Endothelial cell of umbilical vein (primary cell): Measurements from ENCODE around the gene MBD5. TPM values are rescaled to one million over a fixed set of nuclear protein-coding genes. Genes with fewer than 3 reads are reported as not detected.

Experiments used
- BruUV-seq: library from RNA; stranded (reverse); fragments of 400-500 nt; replicated peaks from 2 replicates; lab custom pipeline; 2021; lab: Mats Ljungman, UMichigan
- CTCF ChIA-PET: fragments of 300-600, 350-600 bp; sonication (Branson Sonifier 250); formaldehyde crosslinking; loops from one replicate; lab custom pipeline; 2021; ENCODE audit warnings: antibody characterized with exemption, inconsistent platforms; lab: Charles Lee
- POLR2A ChIA-PET: fragments of 300-600, 350-600 bp; sonication (Branson Sonifier 250); formaldehyde crosslinking; loops from one replicate; lab custom pipeline; 2021; ENCODE audit warnings: antibody characterized with exemption, inconsistent platforms; lab: Charles Lee
- DNase-seq: peaks from one replicate; pipeline ENCODE4 v3.0.0-alpha.2; 2011; ENCODE audit warnings: low read depth, low spot score
- FAIRE-seq: peaks from 2 replicates; lab custom pipeline; 2011; peaks lifted over from hg19 to GRCh38; lab: Jason Lieb, UNC
- H2AFZ ChIP-seq: 2 replicates; pipeline ENCODE4 v1.6.0; 2012; ENCODE audit warnings: low read depth, low read length, control low read depth, inconsistent platforms
- H3K27ac ChIP-seq: 2 replicates; pipeline ENCODE4 v1.5.1; 2011; ENCODE audit warnings: low read depth, mild to moderate bottlenecking, control low read depth, low read length, moderate library complexity; ENCODE audit not compliant: insufficient read depth
- H3K27me3 ChIP-seq, 2 experiments: 2 replicates each; pipeline versions ENCODE4 v1.6.0 to v1.6.1; 2011; ENCODE audit warnings: low read length in 2 of 2, mixed read lengths in 1 of 2; ENCODE audit not compliant: control insufficient read depth in 2 of 2, insufficient read depth in 2 of 2
- H3K36me3 ChIP-seq, 2 experiments: 2 replicates in 1 of 2; 3 replicates in 1 of 2; pipeline ENCODE4 v1.5.1; 2011; ENCODE audit warnings: low read length in 2 of 2, mild to moderate bottlenecking in 1 of 2, moderate library complexity in 1 of 2; ENCODE audit not compliant: control insufficient read depth in 2 of 2, insufficient read depth in 2 of 2; ENCODE audit errors: extremely low read depth in 1 of 2
- H3K4me1 ChIP-seq: 3 replicates; pipeline ENCODE4 v1.5.1; 2011; ENCODE audit warnings: mild to moderate bottlenecking, low read length; ENCODE audit not compliant: control insufficient read depth, insufficient read depth; ENCODE audit errors: extremely low read depth
- H3K4me2 ChIP-seq: 2 replicates; pipeline ENCODE4 v1.6.1; 2011; ENCODE audit warnings: low read length, control low read depth, mixed read lengths; ENCODE audit not compliant: insufficient read depth
- H3K4me3 ChIP-seq, 3 experiments: fragments of 200-600 bp in 1 of 3; sonication (generic), shearing (Covaris generic) in 1 of 3; replicated peaks in 1 of 3; 2 replicates each; pipeline ENCODE4 v1.5.1; 2011 to 2016; ENCODE audit warnings: control low read depth in 3 of 3, low read length in 3 of 3, mild to moderate bottlenecking in 2 of 3, inconsistent platforms in 1 of 3, low read depth in 1 of 3, moderate library complexity in 1 of 3; ENCODE audit not compliant: insufficient read depth in 1 of 3
- H3K79me2 ChIP-seq: 2 replicates; pipeline ENCODE4 v1.6.0; 2012; ENCODE audit warnings: low read length, inconsistent platforms; ENCODE audit not compliant: control insufficient read depth, insufficient read depth
- H3K9ac ChIP-seq: replicated peaks from 2 replicates; pipeline ENCODE3; 2011; ENCODE audit warnings: low read length, control low read depth; ENCODE audit not compliant: insufficient read depth; ENCODE audit errors: extremely low read depth
- H3K9me1 ChIP-seq: replicated peaks from 3 replicates; pipeline ENCODE4 v1.6.0; 2011; ENCODE audit warnings: mild to moderate bottlenecking, low read length; ENCODE audit not compliant: control insufficient read depth, insufficient read depth; ENCODE audit errors: extremely low read depth
- H3K9me3 ChIP-seq: replicated peaks from 2 replicates; pipeline ENCODE4 v1.5.1; 2012; ENCODE audit warnings: low read length, inconsistent platforms; ENCODE audit not compliant: control insufficient read depth, insufficient read depth
- H4K20me1 ChIP-seq: replicated peaks from 2 replicates; pipeline ENCODE3; 2011; ENCODE audit warnings: mild to moderate bottlenecking, low read length; ENCODE audit not compliant: control insufficient read depth, insufficient read depth; ENCODE audit errors: extremely low read depth
- EZH2 ChIP-seq: IDR thresholded peaks from 2 replicates; pipeline ENCODE4 v1.6.1; 2012; ENCODE audit warnings: borderline replicate concordance, low read depth, mild to moderate bottlenecking, moderate library complexity, low read length, inconsistent platforms; ENCODE audit not compliant: severe bottlenecking
- FOS ChIP-seq: IDR thresholded peaks from 2 replicates; pipeline ENCODE4 v1.6.1; 2011; ENCODE audit warnings: mild to moderate bottlenecking, low read length, moderate library complexity, borderline replicate concordance; ENCODE audit not compliant: insufficient read depth
- GATA2 ChIP-seq: IDR thresholded peaks from 2 replicates; pipeline ENCODE4 v1.7.0; 2011; ENCODE audit warnings: low read depth, mild to moderate bottlenecking, moderate library complexity, mixed read lengths, low read length; ENCODE audit not compliant: insufficient read length, insufficient read depth
- JUN ChIP-seq: IDR thresholded peaks from 2 replicates; pipeline ENCODE4 v1.6.1; 2011; ENCODE audit warnings: borderline replicate concordance, low read depth; ENCODE audit not compliant: insufficient read length, insufficient read depth
- MYC ChIP-seq: IDR thresholded peaks from one replicate; pipeline ENCODE4 v1.6.1; 2011; ENCODE audit warnings: mild to moderate bottlenecking, low read depth, low read length
- POLR2A ChIP-seq: IDR thresholded peaks from 2 replicates; pipeline ENCODE4 v1.6.1; 2012; ENCODE audit warnings: low read depth, mild to moderate bottlenecking, control low read depth, low read length
- POLR2AphosphoS5 ChIP-seq: IDR thresholded peaks from 2 replicates; pipeline ENCODE4 v1.6.1; 2012; ENCODE audit warnings: low read depth, mild to moderate bottlenecking, control low read depth, low read length, moderate library complexity; ENCODE audit not compliant: insufficient read depth
- dilution Hi-C: fragments of 300-500 bp; cut with MboI; formaldehyde crosslinking; loops from one replicate; pipeline ENCODE4 v1.15.0; 2019; ENCODE audit warnings: low sequenced_read_pairs; ENCODE audit not compliant: extremely low pct_ligation_motif_present
- intact Hi-C: fragments of 100-400 bp; cut with micrococcal nuclease; formaldehyde crosslinking; loops from one replicate; pipeline ENCODE4 v1.10.0; 2022
- polyA plus RNA-seq, 4 experiments: library from polyadenylated mRNA; depleted of rRNA in 3 of 4; stranded (reverse) in 3 of 4; unstranded in 1 of 4; fragments of >200 nt; gene quantifications; 2 replicates each; pipeline versions ENCODE4 v1.2.1 to v1.2.3, GENCODE V29; 2011 to 2012; ENCODE audit warnings: missing spikeins in 1 of 4
- total RNA-seq: library from RNA; stranded (reverse); gene quantifications from 2 replicates; pipeline ENCODE4 v1.2.3, GENCODE V29; 2021
- TF ChIP-seq, protein P1 (sequence below): IDR thresholded peaks from 2 replicates; pipeline ENCODE4 v1.6.1; 2011; ENCODE audit not compliant: insufficient read depth, insufficient read length
- TF ChIP-seq, protein P2 (sequence below), 2 donors: IDR thresholded peaks; 1 replicate in 1 of 2; 2 replicates in 1 of 2; pipeline ENCODE4 v1.5.1; 2011; ENCODE audit warnings: low read length in 2 of 2, mild to moderate bottlenecking in 2 of 2, moderate library complexity in 2 of 2, control low read depth in 1 of 2, inconsistent platforms in 1 of 2, low read depth in 1 of 2; ENCODE audit not compliant: insufficient read depth in 1 of 2; ENCODE audit errors: extremely low read depth in 1 of 2

MBD5 gene
- total and polyA plus RNA-seq, 2 donors (not counting 3 experiments of a cell fraction or from before 2014, with no cell fraction given) = 11.3 to 37.0 TPM

DNA sequence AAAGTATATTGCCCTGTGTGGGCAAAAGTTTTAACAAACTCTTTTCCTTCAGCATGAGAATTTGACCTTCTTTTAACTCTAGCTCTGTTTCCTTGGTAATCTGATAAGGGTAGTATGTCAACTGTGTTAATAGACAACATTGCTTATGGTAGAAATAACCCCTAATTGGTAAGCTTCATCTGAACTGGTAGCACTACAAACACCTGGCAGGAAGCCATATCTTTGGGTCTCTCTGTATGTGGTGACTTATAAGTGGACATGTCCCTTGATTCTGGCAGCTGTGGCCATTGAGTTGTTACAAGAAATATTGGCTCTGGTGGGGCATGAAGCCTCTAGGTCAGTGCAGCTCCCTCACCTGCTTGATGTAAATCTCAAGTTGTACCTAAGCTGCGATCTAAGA lies 46.9 kb downstream of the MBD5 start:
- Histone ChIP-seq H2AFZ (no peak overlapping the region), H3K4me1 (no peaks in the 10 kb centered on the region), H3K27ac (no peak overlapping the region), H3K4me2 (no peak overlapping the region), H3K9me1 (no peaks in the 10 kb centered on the region), H3K36me3 (no peaks in the 10 kb centered on the region), H3K9me3 (no peaks in the 10 kb centered on the region), H4K20me1 (no peaks in the 10 kb centered on the region), H3K79me2 (no peaks in the 10 kb centered on the region), H3K27me3 (no peaks in the 10 kb centered on the region), H3K4me3 (no peak overlapping the region), H3K9ac (no peak overlapping the region)
- ChIA-PET POLR2A (no interaction called here), CTCF (interaction anchor here (1.3 to 1.4 kb wide), 2 partner anchors 922 to 949 kb away, joined by 3 read pairs; no protein-coding TSS in a partner anchor)
- TF ChIP-seq, protein P1, sequence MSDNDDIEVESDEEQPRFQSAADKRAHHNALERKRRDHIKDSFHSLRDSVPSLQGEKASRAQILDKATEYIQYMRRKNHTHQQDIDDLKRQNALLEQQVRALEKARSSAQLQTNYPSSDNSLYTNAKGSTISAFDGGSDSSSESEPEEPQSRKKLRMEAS = no peak
- no peak for TF ChIP-seq JUN
- TF ChIP-seq GATA2 = no peak
- TF ChIP-seq MYC = no peak
- TF ChIP-seq POLR2A = no peak
- TF ChIP-seq, protein P2, sequence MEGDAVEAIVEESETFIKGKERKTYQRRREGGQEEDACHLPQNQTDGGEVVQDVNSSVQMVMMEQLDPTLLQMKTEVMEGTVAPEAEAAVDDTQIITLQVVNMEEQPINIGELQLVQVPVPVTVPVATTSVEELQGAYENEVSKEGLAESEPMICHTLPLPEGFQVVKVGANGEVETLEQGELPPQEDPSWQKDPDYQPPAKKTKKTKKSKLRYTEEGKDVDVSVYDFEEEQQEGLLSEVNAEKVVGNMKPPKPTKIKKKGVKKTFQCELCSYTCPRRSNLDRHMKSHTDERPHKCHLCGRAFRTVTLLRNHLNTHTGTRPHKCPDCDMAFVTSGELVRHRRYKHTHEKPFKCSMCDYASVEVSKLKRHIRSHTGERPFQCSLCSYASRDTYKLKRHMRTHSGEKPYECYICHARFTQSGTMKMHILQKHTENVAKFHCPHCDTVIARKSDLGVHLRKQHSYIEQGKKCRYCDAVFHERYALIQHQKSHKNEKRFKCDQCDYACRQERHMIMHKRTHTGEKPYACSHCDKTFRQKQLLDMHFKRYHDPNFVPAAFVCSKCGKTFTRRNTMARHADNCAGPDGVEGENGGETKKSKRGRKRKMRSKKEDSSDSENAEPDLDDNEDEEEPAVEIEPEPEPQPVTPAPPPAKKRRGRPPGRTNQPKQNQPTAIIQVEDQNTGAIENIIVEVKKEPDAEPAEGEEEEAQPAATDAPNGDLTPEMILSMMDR (IDR thresholded peaks at IDR 0.05; ENCODE audit: extremely low read depth in 1 of 2, insufficient read depth in 1 of 2, low read depth in 1 of 2, low read length in 2 of 2) = no peak
- no peak for TF ChIP-seq FOS
- no peak for TF ChIP-seq EZH2
- TF ChIP-seq POLR2AphosphoS5 = no peak
- dilution Hi-C loops (no loop called here), intact Hi-C loops (no loop called here)
- DNase-seq = no peak
- BruUV-seq = no TSS peak
- FAIRE-seq = no peak
